ENCODE results near the gene ILK. TPM values are rescaled to one million over a fixed set of nuclear protein-coding genes. Genes with fewer than 3 reads are reported as not detected.

The ILK gene
- total RNA-seq, 1 experiment from 2014 or later = 117 TPM

GRCh38 chr11:6630632-6631291 is 27.2 kb downstream of the ILK start:
- Histone ChIP-seq H3K4me1 (peaks cover 10% of the 10 kb centered on the region), H3K4me3 (ENCODE audit: low read depth, low read length) (peak overlapping the region; percentile 62), H3K36me3 (ENCODE audit: control insufficient read depth, insufficient read depth, low read length) (no peaks in the 10 kb centered on the region), H3K9me3 (no peaks in the 10 kb centered on the region), H3K27me3 (replicated peaks; ENCODE audit: control insufficient read depth, insufficient read depth, low read length) (no peaks in the 10 kb centered on the region; the same call in 1 of the 2 replicates)
- POLR2A ChIA-PET = interaction anchor here (0.7 kb wide), 1 partner anchor 240 kb away, joined by 3 read pairs; the partner anchor contains the start of gene SMPD1
- Mint-ChIP-seq H3K36me3 (ENCODE audit: insufficient read depth, unreplicated experiment) (peaks cover 5% of the 10 kb centered on the region), H3K4me3 (ENCODE audit: unreplicated experiment) (peak overlapping the region; percentile 72), H3K27me3 (ENCODE audit: insufficient read depth, unreplicated experiment) (no peaks in the 10 kb centered on the region), H3K9me3 (ENCODE audit: unreplicated experiment) (no peaks in the 10 kb centered on the region), H3K27ac (ENCODE audit: unreplicated experiment) (no peak overlapping the region), H3K4me1 (ENCODE audit: low read depth, unreplicated experiment) (no peaks in the 10 kb centered on the region)
- intact Hi-C loops (cut with micrococcal nuclease; ENCODE audit: unreplicated experiment) = loop anchor here (1.0 to 2.0 kb wide), 2 partner anchors 18 to 37 kb away; partner anchors contain the start of gene TAF10
- no peak for TF ChIP-seq CTCF (IDR thresholded peaks at IDR 0.05; ENCODE audit: insufficient read depth in 1 of 2, low read depth in 1 of 2, low read length in 1 of 2, severe bottlenecking in 1 of 2, unreplicated experiment in 1 of 2)
- no TSS peak for BruUV-seq (replicated peaks)
- no peak for DNase-seq
- CTCF ChIA-PET = interaction anchor here (0.6 to 1.0 kb wide), 2 partner anchors 8 to 251 kb away, joined by 4 to 5 read pairs; no protein-coding TSS in a partner anchor

- no peaks in the 10 kb centered on the region for H3K36me3 ChIP-seq (ENCODE audit: control insufficient read depth, insufficient read depth, low read length)
- POLR2A ChIA-PET = no interaction called here
- no TSS peak for BruUV-seq (replicated peaks)
These were observed 27.9 kb downstream of the ILK start for GRCh38 chr11:6631361-6631890.

More at GRCh38 chr11:6631361-6631890, 27.9 kb downstream of the ILK start:
- no peaks in the 10 kb centered on the region for H3K9me3 ChIP-seq
- Mint-ChIP-seq H3K27me3 (ENCODE audit: insufficient read depth, unreplicated experiment) (no peaks in the 10 kb centered on the region), H3K4me1 (ENCODE audit: low read depth, unreplicated experiment) (no peaks in the 10 kb centered on the region), H3K9me3 (ENCODE audit: unreplicated experiment) (no peaks in the 10 kb centered on the region), H3K36me3 (ENCODE audit: insufficient read depth, unreplicated experiment) (peaks cover under 1% of the 10 kb centered on the region), H3K4me3 (ENCODE audit: unreplicated experiment) (peak overlapping the region; percentile 72), H3K27ac (ENCODE audit: unreplicated experiment) (no peak overlapping the region)
- no peak overlapping the region for H3K4me3 ChIP-seq (ENCODE audit: low read depth, low read length)
- no peaks in the 10 kb centered on the region; the same call in 1 of the 2 replicates for H3K27me3 ChIP-seq (replicated peaks; ENCODE audit: control insufficient read depth, insufficient read depth, low read length)
- intact Hi-C loops (cut with micrococcal nuclease; ENCODE audit: unreplicated experiment) = loop anchor here (2.0 kb wide), 1 partner anchor 19 kb away; the partner anchor contains the start of gene TAF10
- DNase-seq = no peak
- CTCF ChIA-PET = interaction anchor here (1.0 kb wide), 1 partner anchor 252 kb away, joined by 5 read pairs; no protein-coding TSS in a partner anchor
- no peak for TF ChIP-seq CTCF (IDR thresholded peaks at IDR 0.05; ENCODE audit: insufficient read depth in 1 of 2, low read depth in 1 of 2, low read length in 1 of 2, severe bottlenecking in 1 of 2, unreplicated experiment in 1 of 2)
- peaks cover 11% of the 10 kb centered on the region for H3K4me1 ChIP-seq

Measured in Caco-2 (cell line).